GM12872 (cell line): ENCODE results near the gene APBA3.

ENCODE experiments used
- TF ChIP-seq, protein P1 (sequence below): IDR thresholded peaks from 3 replicates; pipeline ENCODE4 v1.5.1; 2011; ENCODE audit warnings: low read depth, mild to moderate bottlenecking, low read length, moderate library complexity; ENCODE audit not compliant: insufficient read depth

APBA3 gene

GRCh38 chr19:3745363-3746045 lies 16.0 kb downstream of the APBA3 start:
- TF ChIP-seq, protein P1, sequence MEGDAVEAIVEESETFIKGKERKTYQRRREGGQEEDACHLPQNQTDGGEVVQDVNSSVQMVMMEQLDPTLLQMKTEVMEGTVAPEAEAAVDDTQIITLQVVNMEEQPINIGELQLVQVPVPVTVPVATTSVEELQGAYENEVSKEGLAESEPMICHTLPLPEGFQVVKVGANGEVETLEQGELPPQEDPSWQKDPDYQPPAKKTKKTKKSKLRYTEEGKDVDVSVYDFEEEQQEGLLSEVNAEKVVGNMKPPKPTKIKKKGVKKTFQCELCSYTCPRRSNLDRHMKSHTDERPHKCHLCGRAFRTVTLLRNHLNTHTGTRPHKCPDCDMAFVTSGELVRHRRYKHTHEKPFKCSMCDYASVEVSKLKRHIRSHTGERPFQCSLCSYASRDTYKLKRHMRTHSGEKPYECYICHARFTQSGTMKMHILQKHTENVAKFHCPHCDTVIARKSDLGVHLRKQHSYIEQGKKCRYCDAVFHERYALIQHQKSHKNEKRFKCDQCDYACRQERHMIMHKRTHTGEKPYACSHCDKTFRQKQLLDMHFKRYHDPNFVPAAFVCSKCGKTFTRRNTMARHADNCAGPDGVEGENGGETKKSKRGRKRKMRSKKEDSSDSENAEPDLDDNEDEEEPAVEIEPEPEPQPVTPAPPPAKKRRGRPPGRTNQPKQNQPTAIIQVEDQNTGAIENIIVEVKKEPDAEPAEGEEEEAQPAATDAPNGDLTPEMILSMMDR = no peak

GRCh38 chr19:3743486-3743885 lies 18.0 kb downstream of the APBA3 start:
- TF ChIP-seq, protein P1 = no peak

DNA sequence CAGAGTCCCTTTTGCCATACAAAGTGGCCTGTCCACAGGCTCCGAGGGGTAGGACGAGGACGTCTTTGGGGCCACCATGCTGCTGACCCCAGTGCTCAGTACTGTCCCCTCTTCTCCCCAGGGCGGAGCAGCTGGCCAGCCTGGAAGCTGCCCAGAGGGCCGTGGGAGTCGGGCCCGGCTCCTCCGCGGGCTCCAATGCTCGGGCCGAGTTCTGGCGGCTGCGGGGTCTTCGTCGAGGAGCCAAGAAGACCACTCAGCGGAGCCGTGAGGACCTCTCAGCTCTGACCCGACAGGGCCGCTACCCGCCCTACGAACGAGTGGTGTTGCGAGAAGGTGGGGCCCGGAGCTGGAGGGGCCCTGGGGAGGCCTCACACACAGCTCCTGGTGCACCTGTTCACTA lies 21.1 kb downstream of the APBA3 start:
- TF ChIP-seq, protein P1 = no peak

DNA sequence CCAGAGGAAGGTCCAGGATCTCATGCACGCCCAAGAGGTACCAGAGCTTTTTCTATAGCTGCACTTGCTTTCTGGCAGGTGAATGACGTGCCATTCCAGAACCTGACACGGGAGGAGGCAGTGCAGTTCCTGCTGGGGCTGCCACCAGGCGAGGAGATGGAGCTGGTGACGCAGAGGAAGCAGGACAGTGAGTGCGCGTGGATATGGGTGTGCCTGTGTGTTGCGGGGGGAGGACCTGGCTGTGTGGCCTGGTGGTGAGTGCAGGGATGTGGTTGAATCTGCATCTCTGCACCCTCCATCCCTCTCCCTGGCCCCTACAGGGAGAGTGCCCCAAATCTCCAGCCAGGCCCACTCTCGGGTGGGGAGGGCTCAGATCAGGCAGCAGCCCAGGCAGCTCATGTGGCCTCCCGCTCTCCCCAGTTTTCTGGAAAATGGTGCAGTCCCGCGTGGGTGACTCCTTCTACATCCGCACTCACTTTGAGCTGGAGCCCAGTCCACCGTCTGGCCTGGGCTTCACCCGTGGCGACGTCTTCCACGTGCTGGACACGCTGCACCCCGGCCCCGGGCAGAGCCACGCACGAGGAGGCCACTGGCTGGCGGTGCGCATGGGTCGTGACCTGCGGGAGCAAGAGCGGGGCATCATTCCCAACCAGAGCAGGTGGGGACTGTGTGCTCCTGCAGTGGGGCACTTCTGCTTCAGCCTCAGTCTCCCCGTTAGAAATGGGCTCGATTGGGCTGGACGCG lies 22.8 kb downstream of the APBA3 start:
- TF ChIP-seq, protein P1 = no peak

- TF ChIP-seq, protein P1 = no peak
Measured at GRCh38 chr19:3737487-3738205, 23.8 kb downstream of the APBA3 start.

GRCh38 chr19:3736106-3736724 lies 25.3 kb downstream of the APBA3 start:
- TF ChIP-seq, protein P1 = no peak

DNA sequence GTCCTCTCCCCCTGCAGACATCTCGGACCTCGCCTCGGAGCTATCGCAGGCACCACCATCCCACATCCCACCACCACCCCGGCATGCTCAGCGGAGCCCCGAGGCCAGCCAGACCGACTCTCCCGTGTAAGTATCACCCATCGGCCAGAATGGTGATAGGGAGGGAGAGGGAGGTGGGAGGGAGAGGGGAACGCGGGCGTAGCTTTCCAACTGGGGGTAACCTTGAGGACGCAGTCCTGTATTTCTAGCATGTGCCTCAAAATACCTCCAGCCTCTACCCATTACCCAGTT lies 27.2 kb downstream of the APBA3 start:
- TF ChIP-seq, protein P1 = no peak
